Panc1 (cell line): ENCODE measurements around the gene WRNIP1.

Experiments
- CTCF ChIP-seq: fragments of 450-650 bp; IDR thresholded peaks from 2 replicates; pipeline ENCODE4 v1.5.1; 2017; ENCODE audit warnings: mild to moderate bottlenecking
- REST ChIP-seq, 2 experiments: IDR thresholded peaks; 2 replicates each; pipeline ENCODE4 v1.6.1; 2011 to 2012; ENCODE audit warnings: low read depth in 2 of 2, control low read depth in 1 of 2, low read length in 1 of 2, mild to moderate bottlenecking in 1 of 2, moderate library complexity in 1 of 2; ENCODE audit not compliant: insufficient read depth in 1 of 2

- TF ChIP-seq CTCF (no peak), REST (IDR thresholded peaks at IDR 0.05; ENCODE audit: insufficient read depth in 1 of 2, low read depth in 2 of 2, low read length in 1 of 2) (no peak)
Observed at GRCh38 chr6:2753743-2754142, 11.4 kb upstream of the WRNIP1 start.
